K562 (cell line): Measurements from ENCODE around the gene SLC15A1. TPM values are rescaled to one million over a fixed set of nuclear protein-coding genes. Genes with fewer than 3 reads are reported as not detected.
A peak's percentile ranks its signal among the peaks of the same experiment; 100 is the strongest.

Source experiments
- ATAC-seq: fragments of 200-7000 bp; cut with Tn5 transposase; 3 replicates; pipeline ENCODE4 v1.9.1; 2020; ENCODE audit warnings: moderate library complexity
- Bru-seq: library from RNA; stranded (reverse); fragments of 400-500 nt; gene quantifications from one replicate; lab custom pipeline; 2021; lab: Mats Ljungman, UMichigan
- BruChase-seq, 2 experiments: library from RNA; stranded (reverse); fragments of 400-500 nt; gene quantifications; one replicate each; lab custom pipeline; 2021; lab: Mats Ljungman, UMichigan
- BruUV-seq: library from RNA; stranded (reverse); fragments of 400-500 nt; replicated peaks from 2 replicates; lab custom pipeline; 2021; lab: Mats Ljungman, UMichigan
- CTCF ChIA-PET: fragments of 300-600 bp; formaldehyde crosslinking; extraction: SDS; loops from one replicate; lab custom pipeline; 2021; ENCODE audit warnings: low intra/inter-chr PET ratio; lab: Yijun Ruan, JAX
- POLR2A ChIA-PET: fragments of 300-600, 350-650 bp; sonication (Branson Sonifier 250); formaldehyde crosslinking; extraction: SDS; loops from one replicate; lab custom pipeline; 2021; ENCODE audit warnings: antibody characterized with exemption, inconsistent platforms; lab: Yijun Ruan, JAX
- DNase-seq, 4 experiments: peaks; one replicate each; pipeline versions ENCODE4 v3.0.0 to v3.0.0-alpha.2; 2011 to 2018; ENCODE audit warnings: low spot score in 3 of 4, mixed read lengths in 3 of 4; ENCODE audit errors: extremely low read depth in 1 of 4
- FAIRE-seq: peaks from 2 replicates; lab custom pipeline; 2011; peaks lifted over from hg19 to GRCh38; lab: Jason Lieb, UNC
- H2AFZ ChIP-seq: 2 replicates; pipeline ENCODE4 v1.6.0; 2011; ENCODE audit warnings: low read depth, low read length, control low read depth, inconsistent platforms
- H3K27ac ChIP-seq: fragments of 200-600 bp; 3 replicates; pipeline ENCODE4 v1.8.0; 2011; ENCODE audit warnings: low read depth, mild to moderate bottlenecking, control low read depth, inconsistent platforms, low read length, moderate library complexity, mixed read lengths; ENCODE audit errors: extremely low read depth
- H3K27me3 ChIP-seq, 2 experiments: fragments of 300-600 bp in 1 of 2; 2 replicates in 1 of 2; 3 replicates in 1 of 2; pipeline versions ENCODE4 v1.6.0 to v1.8.0; 2011; ENCODE audit warnings: inconsistent platforms in 2 of 2, low read length in 2 of 2, mild to moderate bottlenecking in 1 of 2, mixed read lengths in 1 of 2, moderate library complexity in 1 of 2; ENCODE audit not compliant: control insufficient read depth in 2 of 2, insufficient read depth in 2 of 2
- H3K36me3 ChIP-seq: fragments of 300-600 bp; 3 replicates; pipeline ENCODE4 v1.8.0; 2011; ENCODE audit warnings: mild to moderate bottlenecking, low read length, inconsistent platforms; ENCODE audit not compliant: control insufficient read depth, insufficient read depth
- H3K4me1 ChIP-seq, 2 experiments: fragments of 200-600 bp in 1 of 2; replicated peaks in 1 of 2; 2 replicates in 1 of 2; 3 replicates in 1 of 2; pipeline versions ENCODE4 v1.5.1 to v1.8.0; 2011; ENCODE audit warnings: inconsistent platforms in 2 of 2, low read length in 2 of 2, mild to moderate bottlenecking in 1 of 2, mixed read lengths in 1 of 2, moderate library complexity in 1 of 2; ENCODE audit not compliant: control insufficient read depth in 2 of 2, insufficient read depth in 2 of 2
- H3K4me2 ChIP-seq: 2 replicates; pipeline ENCODE4 v1.6.1; 2011; ENCODE audit warnings: low read length, control low read depth, inconsistent platforms, mixed read lengths; ENCODE audit not compliant: insufficient read depth
- H3K4me3 ChIP-seq: fragments of 200-600 bp; sonication (generic), shearing (Covaris generic); 2 replicates; pipeline ENCODE4 v1.5.1; 2016; ENCODE audit warnings: control low read depth, inconsistent platforms
- H3K79me2 ChIP-seq: fragments of 200-600 bp; 3 replicates; pipeline ENCODE4 v1.8.0; 2011; ENCODE audit warnings: low read length, inconsistent platforms; ENCODE audit not compliant: control insufficient read depth, insufficient read depth
- H3K9ac ChIP-seq, 2 experiments: 2 replicates each; pipeline versions ENCODE4 v1.6.0 to v1.6.1; 2011; ENCODE audit warnings: low read depth in 2 of 2, low read length in 2 of 2, control low read depth in 1 of 2, inconsistent platforms in 1 of 2, mild to moderate bottlenecking in 1 of 2, mixed read lengths in 1 of 2; ENCODE audit not compliant: insufficient read depth in 1 of 2
- H3K9me1 ChIP-seq: one replicate; pipeline ENCODE4 v1.6.0; 2011; ENCODE audit warnings: inconsistent platforms, mild to moderate bottlenecking, low read length, moderate library complexity; ENCODE audit not compliant: control insufficient read depth, insufficient read depth
- H3K9me3 ChIP-seq: replicated peaks from 2 replicates; pipeline ENCODE4 v1.5.1; 2011; ENCODE audit warnings: low read depth, low read length, inconsistent platforms; ENCODE audit not compliant: control insufficient read depth, insufficient read depth
- H4K20me1 ChIP-seq: replicated peaks from 2 replicates; pipeline ENCODE4 v1.6.1; 2011; ENCODE audit warnings: low read length, inconsistent platforms, mixed read lengths; ENCODE audit not compliant: control insufficient read depth, insufficient read depth
- CBX5 ChIP-seq: IDR thresholded peaks from 2 replicates; pipeline ENCODE4 v1.6.1; 2014; ENCODE audit warnings: low read depth, borderline replicate concordance
- FOS ChIP-seq: IDR thresholded peaks from 3 replicates; pipeline ENCODE4 v1.6.1; 2011; ENCODE audit not compliant: insufficient read length; ENCODE audit errors: extremely low read depth
- IRF9 ChIP-seq: fragments of 450-650 bp; IDR thresholded peaks from 2 replicates; pipeline ENCODE4 v1.6.1; 2016; ENCODE audit warnings: missing biosample characterization, missing genetic modification characterization
- MYNN ChIP-seq, 2 experiments: sonication (generic); formaldehyde crosslinking in 1 of 2; IDR thresholded peaks; 2 replicates each; pipeline versions ENCODE4 v1.5.0 to v1.6.1; 2016 to 2020; ENCODE audit warnings: antibody characterized with exemption in 1 of 2, missing genetic modification reagents in 1 of 2
- NFIC ChIP-seq: fragments of 450-650 bp; IDR thresholded peaks from 2 replicates; pipeline ENCODE4 v1.6.1; 2017; ENCODE audit warnings: mild to moderate bottlenecking, inconsistent platforms
- POLR2AphosphoS5 ChIP-seq: IDR thresholded peaks from 2 replicates; pipeline ENCODE4 v1.6.1; 2011; ENCODE audit warnings: mild to moderate bottlenecking, low read depth, low read length, moderate library complexity; ENCODE audit not compliant: control insufficient read depth, insufficient read depth
- POLR2G ChIP-seq: fragments of 200-400 bp; formaldehyde crosslinking; IDR thresholded peaks from 2 replicates; pipeline ENCODE4 v1.6.1; 2017; ENCODE audit warnings: low read depth, mild to moderate bottlenecking, antibody characterized with exemption, low read length, moderate library complexity
- PTTG1 ChIP-seq: fragments of 450-650 bp; IDR thresholded peaks from 2 replicates; pipeline ENCODE4 v1.6.1; 2016; ENCODE audit warnings: low read depth, mild to moderate bottlenecking, missing genetic modification characterization, missing compliant biosample characterization
- RFX7 ChIP-seq: fragments of 250-450 bp; sonication (Bioruptor Pico); IDR thresholded peaks from 2 replicates; pipeline ENCODE4 v1.5.1; 2021; ENCODE audit warnings: mild to moderate bottlenecking
- ZC3H4 ChIP-seq: sonication (generic); formaldehyde crosslinking; IDR thresholded peaks from 2 replicates; pipeline ENCODE4 v1.9.0; 2021; ENCODE audit warnings: missing genetic modification reagents, borderline replicate concordance
- ZNF766 ChIP-seq: fragments of 200-800 bp; sonication (Bioruptor generic); conservative IDR thresholded peaks from 2 replicates; pipeline ENCODE4 v1.6.1; 2016; ENCODE audit warnings: missing genetic modification characterization, missing compliant biosample characterization
- WGBS: fragments of 100-300 bp; shearing (Covaris generic); methylation state at CpG from one replicate; pipeline ENCODE4 v1.1.6; 2016; ENCODE audit warnings: low coverage, mixed read lengths; ENCODE audit not compliant: insufficient coverage; ENCODE audit errors: missing lambda C conversion rate; 5-methylcytosine and 5-hydroxymethylcytosine counted together
- in situ Hi-C: fragments of 300-500 bp; cut with MboI; formaldehyde crosslinking; loops from 4 replicates; pipeline ENCODE4 v1.15.0; 2018; ENCODE audit warnings: inconsistent platforms, mixed read lengths
- intact Hi-C: fragments of 100-400 bp; cut with micrococcal nuclease; formaldehyde crosslinking; loops from 2 replicates; pipeline ENCODE4 v1.14.2; 2022
- long read RNA-seq, 3 experiments: library from polyadenylated mRNA in 2 of 3; library from RNA in 1 of 3; unstranded in 2 of 3; stranded (forward) in 1 of 3; transcript quantifications; one replicate each; pipeline ENCODE4 v2.0.0, GENCODE V29; 2019 to 2022
- polyA minus RNA-seq, 3 experiments: library from RNA; depleted of rRNA, polyadenylated mRNA; stranded (reverse); fragments of >200 nt; gene quantifications; 2 replicates each; pipeline ENCODE4 v1.2.3, GENCODE V29; 2011
- polyA plus RNA-seq, 8 experiments: library from polyadenylated mRNA; depleted of rRNA in 4 of 8; stranded (reverse) in 5 of 8; unstranded in 3 of 8; fragments of >200 nt; fragmentation: Nextera tagmentation in 2 of 8; fragmentation: Illumina TruSeq in 1 of 8; extraction: Ambion mirVana in 2 of 8; extraction: Trizol in 1 of 8; gene quantifications; 2 replicates each; pipeline versions ENCODE4 v1.2.1 to v1.2.3, GENCODE V29; 2011 to 2014; ENCODE audit warnings: inconsistent platforms in 1 of 8, missing spikeins in 1 of 8
- total RNA-seq, 7 experiments: library from RNA; depleted of rRNA in 6 of 7; stranded (reverse); fragments of >200 nt in 6 of 7; fragmentation: Illumina TruSeq in 2 of 7; extraction: Trizol in 2 of 7; gene quantifications; 2 replicates each; pipeline versions ENCODE4 v1.2.1 to v1.2.3, GENCODE V29; 2011 to 2021; ENCODE audit warnings: low replicate concordance in 1 of 7

SLC15A1 gene, protein sequence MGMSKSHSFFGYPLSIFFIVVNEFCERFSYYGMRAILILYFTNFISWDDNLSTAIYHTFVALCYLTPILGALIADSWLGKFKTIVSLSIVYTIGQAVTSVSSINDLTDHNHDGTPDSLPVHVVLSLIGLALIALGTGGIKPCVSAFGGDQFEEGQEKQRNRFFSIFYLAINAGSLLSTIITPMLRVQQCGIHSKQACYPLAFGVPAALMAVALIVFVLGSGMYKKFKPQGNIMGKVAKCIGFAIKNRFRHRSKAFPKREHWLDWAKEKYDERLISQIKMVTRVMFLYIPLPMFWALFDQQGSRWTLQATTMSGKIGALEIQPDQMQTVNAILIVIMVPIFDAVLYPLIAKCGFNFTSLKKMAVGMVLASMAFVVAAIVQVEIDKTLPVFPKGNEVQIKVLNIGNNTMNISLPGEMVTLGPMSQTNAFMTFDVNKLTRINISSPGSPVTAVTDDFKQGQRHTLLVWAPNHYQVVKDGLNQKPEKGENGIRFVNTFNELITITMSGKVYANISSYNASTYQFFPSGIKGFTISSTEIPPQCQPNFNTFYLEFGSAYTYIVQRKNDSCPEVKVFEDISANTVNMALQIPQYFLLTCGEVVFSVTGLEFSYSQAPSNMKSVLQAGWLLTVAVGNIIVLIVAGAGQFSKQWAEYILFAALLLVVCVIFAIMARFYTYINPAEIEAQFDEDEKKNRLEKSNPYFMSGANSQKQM
- total RNA-seq (2011; cell fraction: chromatin; rRNA removed; ENCODE audit: low replicate concordance) = not detected in 2 replicates
- total RNA-seq (2011; cell fraction: nucleolus; rRNA removed) = not detected in 2 replicates
- not detected in 2 replicates for total RNA-seq (2011; cell fraction: nucleoplasm; rRNA removed)
- total RNA-seq (2014; rRNA removed) (not detected in 2 replicates), total RNA-seq (2014; rRNA removed; fragmentation: Illumina TruSeq; extraction: Trizol) (not detected in 2 replicates), total RNA-seq (2015; rRNA removed; fragmentation: Illumina TruSeq; extraction: Trizol) (not detected in 2 replicates), total RNA-seq (2021) (not detected in 2 replicates), polyA plus RNA-seq (2011; rRNA removed) (not detected in 2 replicates), polyA plus RNA-seq (2014; fragmentation: Illumina TruSeq; extraction: Trizol) (not detected in 2 replicates), polyA plus RNA-seq (2014; fragmentation: Nextera tagmentation; extraction: Ambion mirVana) (not detected), polyA plus RNA-seq (2014; rRNA removed) (not detected in 2 replicates), polyA minus RNA-seq (2011; rRNA and poly(A)+ RNA removed) (not detected in 2 replicates), Bru-seq, nascent RNA (not detected), BruChase-seq, experiment 1, labeled RNA remaining after a 2-hour chase (percentile 14 among the genes with signal in this experiment), BruChase-seq, experiment 2, labeled RNA remaining after a 6-hour chase (percentile 9 among the genes with signal in this experiment)
- not detected in 2 replicates for polyA plus RNA-seq (2011; cell fraction: cytosol; rRNA removed)
- polyA plus RNA-seq (2011; cell fraction: nucleus; rRNA removed) = not detected in 2 replicates
- not detected in 2 replicates for polyA plus RNA-seq (2012)
- polyA minus RNA-seq (2011; cell fraction: cytosol; rRNA and poly(A)+ RNA removed) = not detected in 2 replicates
- polyA minus RNA-seq (2011; cell fraction: nucleus; rRNA and poly(A)+ RNA removed) = not detected in 2 replicates
- long read RNA-seq, experiment 1 = 0 reads
- long read RNA-seq, experiment 2 = 0 reads
- long read RNA-seq, experiment 3 = 0 reads

- ATAC-seq = no peak
- Histone ChIP-seq H3K27ac (no peak within 1 kb of the TSS), H2AFZ (no peak within 1 kb of the TSS), H4K20me1 (no peaks in the 10 kb centered on the region), H3K4me3 (no peak within 1 kb of the TSS), H3K4me2 (no peak within 1 kb of the TSS), H3K79me2 (no peaks in the 10 kb centered on the region), H3K36me3 (no peaks in the 10 kb centered on the region), H3K27me3 (peaks cover 4 to 46% of the 10 kb centered on the region in 2 experiments; a peak in 4 of 5 replicates), H3K9me3 (no peaks in the 10 kb centered on the region), H3K9ac (no peak within 1 kb of the TSS), H3K4me1 (peaks cover 0 to 4% of the 10 kb centered on the region in 2 experiments; a peak in 1 of 5 replicates), H3K9me1 (no peaks in the 10 kb centered on the region)
- ChIA-PET CTCF (no interaction called here), POLR2A (no interaction called here)
- WGBS = 20% methylated on average over 21 of the region's 59 CpGs
- BruUV-seq = no TSS peak
- FAIRE-seq = no peak
- intact Hi-C loops (no loop called here), in situ Hi-C loops (no loop called here)
- no peak for TF ChIP-seq NFIC
- TF ChIP-seq RFX7 (CRISPR knock-in tag) = no peak
- TF ChIP-seq IRF9 (tag) = no peak
- TF ChIP-seq PTTG1 (tag) = no peak
- TF ChIP-seq POLR2AphosphoS5 = no peak
- TF ChIP-seq ZNF766 (CRISPR knock-in tag) = no peak
- TF ChIP-seq ZC3H4 (CRISPR knock-in tag) = no peak
- TF ChIP-seq CBX5 = no peak
- no peak for TF ChIP-seq MYNN (IDR thresholded peaks at IDR 0.05)
- no peak for TF ChIP-seq MYNN (CRISPR knock-in tag; IDR thresholded peaks at IDR 0.05)
- no peak for TF ChIP-seq POLR2G
- no peak for TF ChIP-seq FOS
- no peak for DNase-seq
These were observed at the start of gene SLC15A1 for GRCh38 chr13:98752467-98753290. Gene SLC15A1, minus strand, starts transcription at chr13:98752672. Its CDS starts 74 bp downstream, at chr13:98752598.
